OCI-LY3 (cell line): Measurements from ENCODE around the gene LINGO4.

Experiments used
- EZH2phosphoT487 ChIP-seq: fragments of 200-600 bp; shearing (Covaris generic); IDR thresholded peaks from 2 replicates; pipeline ENCODE4 v1.6.1; 2018; ENCODE audit warnings: antibody characterized with exemption, mixed run types, low read depth
- TF ChIP-seq, protein P1 (sequence below): fragments of 200-600, 300-600 bp; sonication (generic); IDR thresholded peaks from 2 replicates; pipeline ENCODE4 v1.5.1; 2014; ENCODE audit warnings: antibody characterized with exemption, low read length, low read depth

DNA sequence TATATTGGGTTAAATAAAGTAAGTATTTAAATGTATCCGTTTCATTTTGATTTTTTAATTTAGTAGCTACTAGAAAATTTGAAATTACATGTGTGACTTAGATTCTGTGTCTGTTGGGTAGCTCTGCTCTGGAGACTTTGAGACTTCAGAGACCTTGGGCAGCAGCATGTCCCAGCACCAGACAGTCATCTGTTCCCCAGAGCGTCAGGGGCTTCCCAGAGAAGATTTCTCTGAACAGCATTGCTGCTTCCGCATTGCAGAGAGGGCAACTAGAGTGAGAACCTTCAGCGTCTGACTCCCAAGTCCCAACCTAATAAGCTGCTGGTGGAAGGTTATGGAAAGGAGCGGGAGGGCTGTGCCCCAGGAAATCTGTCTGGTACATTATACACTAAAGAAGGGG lies 6.6 kb downstream of the LINGO4 start:
- TF ChIP-seq, protein P1, sequence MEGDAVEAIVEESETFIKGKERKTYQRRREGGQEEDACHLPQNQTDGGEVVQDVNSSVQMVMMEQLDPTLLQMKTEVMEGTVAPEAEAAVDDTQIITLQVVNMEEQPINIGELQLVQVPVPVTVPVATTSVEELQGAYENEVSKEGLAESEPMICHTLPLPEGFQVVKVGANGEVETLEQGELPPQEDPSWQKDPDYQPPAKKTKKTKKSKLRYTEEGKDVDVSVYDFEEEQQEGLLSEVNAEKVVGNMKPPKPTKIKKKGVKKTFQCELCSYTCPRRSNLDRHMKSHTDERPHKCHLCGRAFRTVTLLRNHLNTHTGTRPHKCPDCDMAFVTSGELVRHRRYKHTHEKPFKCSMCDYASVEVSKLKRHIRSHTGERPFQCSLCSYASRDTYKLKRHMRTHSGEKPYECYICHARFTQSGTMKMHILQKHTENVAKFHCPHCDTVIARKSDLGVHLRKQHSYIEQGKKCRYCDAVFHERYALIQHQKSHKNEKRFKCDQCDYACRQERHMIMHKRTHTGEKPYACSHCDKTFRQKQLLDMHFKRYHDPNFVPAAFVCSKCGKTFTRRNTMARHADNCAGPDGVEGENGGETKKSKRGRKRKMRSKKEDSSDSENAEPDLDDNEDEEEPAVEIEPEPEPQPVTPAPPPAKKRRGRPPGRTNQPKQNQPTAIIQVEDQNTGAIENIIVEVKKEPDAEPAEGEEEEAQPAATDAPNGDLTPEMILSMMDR, result no peak
- no peak for TF ChIP-seq EZH2phosphoT487
